Suprapubic skin (tissue), 4 donors: Measurements from ENCODE around the gene EXOSC7. TPM values are rescaled to one million over a fixed set of nuclear protein-coding genes. Genes with fewer than 3 reads are reported as not detected.
A peak's percentile ranks its signal among the peaks of the same experiment; 100 is the strongest.

Experiments used
- DNase-seq, 2 donors: peaks; one replicate each; pipeline ENCODE4 v3.0.0-alpha.2; 2019; ENCODE audit warnings: low spot score in 2 of 2
- H3K27ac ChIP-seq: fragments of 200-600 bp; sonication (generic); one replicate; pipeline ENCODE4 v1.5.1; 2019
- H3K27me3 ChIP-seq: fragments of 200-600 bp; sonication (generic); one replicate; pipeline ENCODE4 v1.5.1; 2019
- H3K36me3 ChIP-seq: fragments of 200-600 bp; sonication (generic); one replicate; pipeline ENCODE4 v1.5.1; 2019
- H3K4me1 ChIP-seq: fragments of 200-600 bp; sonication (generic); one replicate; pipeline ENCODE4 v1.5.1; 2019
- H3K4me3 ChIP-seq: fragments of 200-600 bp; sonication (generic); one replicate; pipeline ENCODE4 v1.5.1; 2019; ENCODE audit warnings: mild to moderate bottlenecking
- H3K9me3 ChIP-seq: fragments of 200-600 bp; sonication (generic); one replicate; pipeline ENCODE4 v1.5.1; 2019
- CTCF ChIP-seq, 2 donors: fragments of 200-600 bp in 1 of 2; fragments of 450-650 bp in 1 of 2; sonication (generic) in 1 of 2; IDR thresholded peaks; one replicate each; pipeline ENCODE4 v1.5.1; 2016 to 2019; ENCODE audit warnings: antibody characterized with exemption in 2 of 2, mild to moderate bottlenecking in 1 of 2, moderate library complexity in 1 of 2
- EP300 ChIP-seq: sonication (generic); formaldehyde crosslinking; IDR thresholded peaks from one replicate; pipeline ENCODE4 v1.6.1; 2017; ENCODE audit warnings: antibody characterized with exemption
- POLR2A ChIP-seq, 2 donors: fragments of 450-650 bp; IDR thresholded peaks; one replicate each; pipeline ENCODE4 v1.6.1; 2017; ENCODE audit warnings: antibody characterized with exemption in 2 of 2, mild to moderate bottlenecking in 2 of 2, moderate library complexity in 2 of 2
- POLR2AphosphoS5 ChIP-seq, 3 donors: sonication (generic); formaldehyde crosslinking; IDR thresholded peaks; one replicate each; pipeline ENCODE4 v1.6.1; 2017; ENCODE audit warnings: antibody characterized with exemption in 3 of 3
- WGBS: methylation state at CpG from one replicate; pipeline ENCODE4 v1.1.5; 2018; 5-methylcytosine and 5-hydroxymethylcytosine counted together
- total RNA-seq, 4 donors: library from RNA; depleted of rRNA; stranded (reverse); fragments of >200 nt; gene quantifications; one replicate each; pipeline ENCODE4 v1.1.0, GENCODE V29; 2016

Gene EXOSC7
- total RNA-seq, 4 donors from 2014 or later = 72.1 to 216 (median 88.7) TPM

- Histone ChIP-seq H3K4me3 (no peak overlapping the region), H3K4me1 (peaks cover 77% of the 10 kb centered on the region)
- WGBS = 49% methylated on average over 4 of the region's 4 CpGs
Measured at GRCh38 chr3:44963571-44964325, 12.3 kb upstream of the EXOSC7 start.

GRCh38 chr3:44965165-44965564, 10.9 kb upstream of the EXOSC7 start:
- no peak for TF ChIP-seq CTCF (IDR thresholded peaks at IDR 0.05)
- no peak for TF ChIP-seq EP300
- no peak for TF ChIP-seq POLR2A (IDR thresholded peaks at IDR 0.05)
- no peak for TF ChIP-seq POLR2AphosphoS5 (IDR thresholded peaks at IDR 0.05)
- Histone ChIP-seq H3K4me1 (peaks cover 88% of the 10 kb centered on the region), H3K9me3 (no peaks in the 10 kb centered on the region), H3K27me3 (no peaks in the 10 kb centered on the region), H3K36me3 (no peaks in the 10 kb centered on the region), H3K27ac (no peak overlapping the region), H3K4me3 (no peak overlapping the region)
- peak in 1 of 2 donors; percentile 32 for DNase-seq
- 69% methylated on average over 2 of the region's 3 CpGs for WGBS

More at GRCh38 chr3:44963571-44964325, 12.3 kb upstream of the EXOSC7 start:
- Histone ChIP-seq H3K27ac (no peak overlapping the region), H3K27me3 (no peaks in the 10 kb centered on the region), H3K9me3 (no peaks in the 10 kb centered on the region), H3K36me3 (peaks cover 6% of the 10 kb centered on the region)
- DNase-seq = no peak
- TF ChIP-seq POLR2AphosphoS5 (IDR thresholded peaks at IDR 0.05) = no peak
- no peak for TF ChIP-seq EP300
- TF ChIP-seq POLR2A (IDR thresholded peaks at IDR 0.05) = no peak
- TF ChIP-seq CTCF (IDR thresholded peaks at IDR 0.05) = no peak

- TF ChIP-seq EP300 (no peak), CTCF (IDR thresholded peaks at IDR 0.05) (no peak), POLR2A (IDR thresholded peaks at IDR 0.05) (no peak), POLR2AphosphoS5 (IDR thresholded peaks at IDR 0.05) (no peak)
- H3K36me3 ChIP-seq = no peaks in the 10 kb centered on the region
- 40% methylated on average over 3 of the region's 3 CpGs for WGBS
- peaks cover 93% of the 10 kb centered on the region for H3K4me1 ChIP-seq
- no peaks in the 10 kb centered on the region for H3K9me3 ChIP-seq
- no peaks in the 10 kb centered on the region for H3K27me3 ChIP-seq
- no peak overlapping the region for H3K4me3 ChIP-seq
- peak overlapping the region; percentile 57 for H3K27ac ChIP-seq
- DNase-seq = peak in 1 of 2 donors; percentile 18
Measured at GRCh38 chr3:44966795-44967278, 9.2 kb upstream of the EXOSC7 start.

- peak overlapping the region; percentile 57 for H3K27ac ChIP-seq
- DNase-seq = no peak
- H3K9me3 ChIP-seq = no peaks in the 10 kb centered on the region
- no peaks in the 10 kb centered on the region for H3K27me3 ChIP-seq
- no peak for TF ChIP-seq POLR2A (IDR thresholded peaks at IDR 0.05)
- TF ChIP-seq EP300 = no peak
- no peak for TF ChIP-seq CTCF (IDR thresholded peaks at IDR 0.05)
- no peak for TF ChIP-seq POLR2AphosphoS5 (IDR thresholded peaks at IDR 0.05)
- peaks cover 95% of the 10 kb centered on the region for H3K4me1 ChIP-seq
- H3K4me3 ChIP-seq = no peak overlapping the region
- 55% methylated on average over 5 of the region's 6 CpGs for WGBS
- H3K36me3 ChIP-seq = no peaks in the 10 kb centered on the region
Measured at GRCh38 chr3:44968447-44968858, 7.6 kb upstream of the EXOSC7 start.

GRCh38 chr3:44969154-44969827, 6.8 kb upstream of the EXOSC7 start:
- Histone ChIP-seq H3K4me3 (no peak overlapping the region), H3K9me3 (no peaks in the 10 kb centered on the region), H3K27me3 (no peaks in the 10 kb centered on the region), H3K36me3 (no peaks in the 10 kb centered on the region), H3K4me1 (peaks cover 95% of the 10 kb centered on the region), H3K27ac (peak overlapping the region; percentile 57)
- 56% methylated on average over 4 of the region's 5 CpGs for WGBS
- TF ChIP-seq EP300 = no peak
- no peak for TF ChIP-seq POLR2AphosphoS5 (IDR thresholded peaks at IDR 0.05)
- no peak for TF ChIP-seq POLR2A (IDR thresholded peaks at IDR 0.05)
- no peak for TF ChIP-seq CTCF (IDR thresholded peaks at IDR 0.05)
- peak in 1 of 2 donors; percentile 35 for DNase-seq
